Lung (tissue), 12 donors: Measurements from ENCODE around the gene CFAP221. TPM values are rescaled to one million over a fixed set of nuclear protein-coding genes. Genes with fewer than 3 reads are reported as not detected.

Experiments
- ATAC-seq: fragments of 200-7000 bp; cut with Tn5 transposase; one replicate; pipeline ENCODE4 v1.9.1; 2020; ENCODE audit warnings: moderate number of reproducible peaks; ENCODE audit not compliant: insufficient read depth, low FRiP score
- DNase-seq, 3 donors: peaks; one replicate each; pipeline ENCODE4 v3.0.0-alpha.2; 2013 to 2017
- H3K27ac ChIP-seq, 2 donors: one replicate each; pipeline ENCODE4 v1.5.1; 2013; ENCODE audit warnings: mild to moderate bottlenecking in 2 of 2, moderate library complexity in 2 of 2, control low read depth in 1 of 2, inconsistent platforms in 1 of 2, low read depth in 1 of 2, low read length in 1 of 2
- H3K27me3 ChIP-seq, 3 donors: one replicate each; pipeline ENCODE4 v1.5.1; 2013; ENCODE audit warnings: low read length in 2 of 3; ENCODE audit not compliant: control insufficient read depth in 3 of 3, insufficient read depth in 3 of 3
- H3K36me3 ChIP-seq, 4 donors: one replicate each; pipeline ENCODE4 v1.5.1; 2013; ENCODE audit warnings: low read length in 4 of 4, mild to moderate bottlenecking in 1 of 4, moderate library complexity in 1 of 4; ENCODE audit not compliant: control insufficient read depth in 4 of 4, insufficient read depth in 4 of 4
- H3K4me1 ChIP-seq, 5 donors: one replicate each; pipeline ENCODE4 v1.5.1; 2013; ENCODE audit warnings: low read length in 5 of 5, mild to moderate bottlenecking in 2 of 5, moderate library complexity in 1 of 5; ENCODE audit not compliant: control insufficient read depth in 5 of 5, insufficient read depth in 5 of 5
- H3K4me3 ChIP-seq: one replicate; pipeline ENCODE4 v1.5.1; 2013; ENCODE audit warnings: mild to moderate bottlenecking, control low read depth, moderate library complexity
- H3K9ac ChIP-seq, 2 donors: one replicate each; pipeline ENCODE4 v1.5.1; 2013; ENCODE audit warnings: low read length in 2 of 2, control low read depth in 1 of 2; ENCODE audit not compliant: insufficient read depth in 1 of 2
- H3K9me3 ChIP-seq, 4 donors: one replicate each; pipeline ENCODE4 v1.5.1; 2013; ENCODE audit warnings: low read length in 3 of 4, mild to moderate bottlenecking in 1 of 4, moderate library complexity in 1 of 4; ENCODE audit not compliant: control insufficient read depth in 4 of 4, insufficient read depth in 3 of 4
- WGBS, 2 donors: extraction: QIAGEN DNeasy Blood & Tissue Kit; methylation state at CpG; one replicate each; pipeline ENCODE4 v1.1.7; 2013; 5-methylcytosine and 5-hydroxymethylcytosine counted together
- polyA plus RNA-seq, 2 donors: library from polyadenylated mRNA; stranded (reverse); fragments of 200-250 nt; gene quantifications; one replicate each; pipeline ENCODE4 v1.2.1, GENCODE V29; 2013
- total RNA-seq, 2 donors: library from RNA; depleted of rRNA in 1 of 2; stranded (reverse); fragments of >200 nt in 1 of 2; gene quantifications; one replicate each; pipeline ENCODE4 v1.2.1, GENCODE V29; 2014 to 2021
- TF ChIP-seq, protein P1 (sequence below): IDR thresholded peaks from 2 replicates; pipeline ENCODE4 v1.5.1; 2012; ENCODE audit warnings: mild to moderate bottlenecking; ENCODE audit errors: control extremely low read depth, extremely low read depth
- donor health status: control.
- donor health status: control.
- donor health status: Bipolar disorder and iron deficiency.
- donor health status: healthy.
- donor health status: DM: yes; HTN: yes; CAD: no.

Gene CFAP221
- total and polyA plus RNA-seq, 4 donors: 8.6 to 63.5 (median 29.3) TPM

DNA sequence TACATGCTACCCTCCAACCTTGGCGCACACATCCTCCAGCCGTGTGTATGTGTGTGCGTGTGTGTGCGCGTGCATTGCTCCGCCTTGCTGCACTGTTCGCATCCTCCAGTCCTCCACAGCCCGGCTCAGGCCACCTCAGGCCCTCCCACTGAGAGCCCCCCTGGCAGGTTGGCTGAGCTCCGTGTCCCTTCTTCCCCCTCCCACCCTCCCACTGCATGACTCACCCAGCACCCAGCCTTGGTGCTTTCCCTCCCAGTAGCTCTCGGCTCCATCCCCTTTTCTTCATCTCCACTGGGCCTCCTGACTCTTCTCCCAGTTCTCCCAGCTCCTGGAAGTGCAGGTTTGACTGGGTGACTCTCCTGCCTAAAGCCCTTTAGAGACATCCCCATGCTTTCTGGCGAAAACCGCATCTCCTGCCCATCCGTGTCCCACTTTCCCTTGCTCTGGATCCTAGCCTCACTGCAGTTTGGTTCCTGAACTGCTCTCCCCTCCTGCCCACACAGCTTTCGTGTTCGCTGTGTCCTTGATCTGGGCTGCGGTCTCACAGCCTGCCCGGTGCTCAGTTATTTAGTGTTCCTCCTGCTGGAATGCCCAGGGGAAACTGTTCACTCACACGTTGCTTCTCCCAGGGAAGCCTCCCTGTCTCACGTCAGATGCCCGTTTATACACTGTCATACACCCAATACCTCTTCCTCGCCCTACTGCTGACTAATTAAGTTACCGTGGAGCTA lies 139.6 kb downstream of the CFAP221 start:
- DNase-seq (no peak), ATAC-seq (no peak)
- Histone ChIP-seq H3K27ac (no peak overlapping the region), H3K36me3 (peaks cover 0 to 11% (median 2%) of the 10 kb centered on the region in 4 donors), H3K9me3 (no peaks in the 10 kb centered on the region), H3K9ac (no peak overlapping the region), H3K27me3 (no peaks in the 10 kb centered on the region), H3K4me3 (no peak overlapping the region), H3K4me1 (peaks cover 0 to 8% (median 5%) of the 10 kb centered on the region in 5 donors)
- TF ChIP-seq, protein P1, sequence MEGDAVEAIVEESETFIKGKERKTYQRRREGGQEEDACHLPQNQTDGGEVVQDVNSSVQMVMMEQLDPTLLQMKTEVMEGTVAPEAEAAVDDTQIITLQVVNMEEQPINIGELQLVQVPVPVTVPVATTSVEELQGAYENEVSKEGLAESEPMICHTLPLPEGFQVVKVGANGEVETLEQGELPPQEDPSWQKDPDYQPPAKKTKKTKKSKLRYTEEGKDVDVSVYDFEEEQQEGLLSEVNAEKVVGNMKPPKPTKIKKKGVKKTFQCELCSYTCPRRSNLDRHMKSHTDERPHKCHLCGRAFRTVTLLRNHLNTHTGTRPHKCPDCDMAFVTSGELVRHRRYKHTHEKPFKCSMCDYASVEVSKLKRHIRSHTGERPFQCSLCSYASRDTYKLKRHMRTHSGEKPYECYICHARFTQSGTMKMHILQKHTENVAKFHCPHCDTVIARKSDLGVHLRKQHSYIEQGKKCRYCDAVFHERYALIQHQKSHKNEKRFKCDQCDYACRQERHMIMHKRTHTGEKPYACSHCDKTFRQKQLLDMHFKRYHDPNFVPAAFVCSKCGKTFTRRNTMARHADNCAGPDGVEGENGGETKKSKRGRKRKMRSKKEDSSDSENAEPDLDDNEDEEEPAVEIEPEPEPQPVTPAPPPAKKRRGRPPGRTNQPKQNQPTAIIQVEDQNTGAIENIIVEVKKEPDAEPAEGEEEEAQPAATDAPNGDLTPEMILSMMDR: no peak
- WGBS, 2 donors: 79 to 86% methylated on average over 22 of the region's 22 CpGs

DNA sequence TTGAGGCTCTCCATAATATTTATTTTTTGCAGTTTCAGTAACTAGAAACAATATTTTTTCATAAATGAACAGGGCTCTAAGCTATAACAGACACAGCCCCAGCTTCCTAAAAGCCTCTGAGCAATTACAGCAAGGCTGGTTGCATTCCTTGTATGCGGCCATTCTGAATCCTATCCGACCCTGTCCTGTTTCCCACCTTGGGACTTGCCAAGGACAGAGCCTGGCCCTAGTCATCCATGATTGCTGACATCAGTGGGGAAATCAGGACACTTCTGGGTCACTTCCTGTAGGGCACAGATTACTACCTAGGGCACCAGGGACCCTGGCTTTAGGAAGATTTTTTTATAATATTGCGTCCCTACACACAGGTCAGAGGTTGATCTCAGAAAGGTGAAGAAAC lies 140.3 kb downstream of the CFAP221 start:
- TF ChIP-seq, protein P1: no peak
- H3K27ac ChIP-seq: no peak overlapping the region
- ATAC-seq (no peak), DNase-seq (no peak)
- H3K9me3 ChIP-seq: no peaks in the 10 kb centered on the region
- H3K27me3 ChIP-seq: no peaks in the 10 kb centered on the region
- H3K4me3 ChIP-seq: no peak overlapping the region
- H3K36me3 ChIP-seq: peaks cover 0 to 14% (median 2%) of the 10 kb centered on the region in 4 donors
- 92 to 94% methylated on average over 3 of the region's 3 CpGs for WGBS, 2 donors
- peaks cover 0 to 7% (median 5%) of the 10 kb centered on the region in 5 donors for H3K4me1 ChIP-seq
- no peak overlapping the region for H3K9ac ChIP-seq

DNA sequence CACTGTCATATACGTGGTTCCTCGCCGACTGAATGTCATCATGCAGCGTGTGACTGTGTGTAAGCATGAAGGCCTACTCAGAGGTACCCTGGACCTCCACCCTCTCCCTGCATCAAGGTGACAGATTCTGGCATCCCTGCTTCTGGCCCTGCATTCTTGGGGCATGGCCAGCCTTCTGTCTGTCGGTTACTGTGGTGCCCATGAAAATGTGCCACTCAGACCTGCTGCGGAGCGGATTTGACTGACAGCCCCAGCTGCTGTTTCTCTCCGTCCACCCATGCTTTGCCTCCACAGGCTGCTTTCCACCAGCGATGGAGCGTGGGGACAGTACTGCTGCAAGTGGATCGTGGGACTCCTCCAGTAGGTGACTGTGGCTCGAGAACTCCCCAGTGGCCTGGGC lies 144.4 kb downstream of the CFAP221 start:
- H3K27me3 ChIP-seq: no peaks in the 10 kb centered on the region
- ATAC-seq (no peak), DNase-seq (no peak)
- no peaks in the 10 kb centered on the region for H3K9me3 ChIP-seq
- H3K4me3 ChIP-seq: no peak overlapping the region
- TF ChIP-seq, protein P1: no peak
- H3K9ac ChIP-seq: no peak overlapping the region
- no peaks in the 10 kb centered on the region for H3K4me1 ChIP-seq
- WGBS, 2 donors: 81 to 96% methylated on average over 12 of the region's 12 CpGs
- H3K27ac ChIP-seq: no peak overlapping the region
- H3K36me3 ChIP-seq: peaks cover 0 to 9% (median 2%) of the 10 kb centered on the region in 4 donors

DNA sequence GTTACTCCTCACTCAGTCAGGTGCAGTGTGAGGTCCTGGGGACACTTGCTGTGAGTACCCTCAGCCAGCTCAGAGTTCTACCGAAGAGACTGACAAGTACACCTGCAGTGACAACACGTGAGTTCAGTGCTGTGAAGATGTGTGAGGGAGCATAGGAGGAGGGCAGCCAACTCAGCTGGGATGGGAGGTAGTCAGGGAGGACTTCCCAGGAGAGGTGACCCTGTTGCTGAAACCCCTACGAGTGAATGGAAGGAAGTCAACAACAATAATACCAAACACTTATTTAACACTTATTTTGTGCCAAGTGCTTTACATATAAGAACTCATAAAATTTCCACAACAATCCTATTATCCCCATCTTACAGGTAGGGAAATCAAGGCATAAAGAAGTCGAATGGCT lies 145.0 kb downstream of the CFAP221 start:
- DNase-seq (no peak), ATAC-seq (no peak)
- Histone ChIP-seq H3K4me3 (no peak overlapping the region), H3K9me3 (peaks cover 0 to 3% (median 0%) of the 10 kb centered on the region in 4 donors), H3K9ac (no peak overlapping the region), H3K27ac (no peak overlapping the region), H3K36me3 (peaks cover 0 to 9% (median 2%) of the 10 kb centered on the region in 4 donors), H3K27me3 (no peaks in the 10 kb centered on the region), H3K4me1 (peaks cover 0 to 5% (median 3%) of the 10 kb centered on the region in 5 donors)
- 78 to 89% methylated on average over 4 of the region's 4 CpGs for WGBS, 2 donors
- TF ChIP-seq, protein P1: no peak
